Measurements from ENCODE around the gene SUGCT.

DNA sequence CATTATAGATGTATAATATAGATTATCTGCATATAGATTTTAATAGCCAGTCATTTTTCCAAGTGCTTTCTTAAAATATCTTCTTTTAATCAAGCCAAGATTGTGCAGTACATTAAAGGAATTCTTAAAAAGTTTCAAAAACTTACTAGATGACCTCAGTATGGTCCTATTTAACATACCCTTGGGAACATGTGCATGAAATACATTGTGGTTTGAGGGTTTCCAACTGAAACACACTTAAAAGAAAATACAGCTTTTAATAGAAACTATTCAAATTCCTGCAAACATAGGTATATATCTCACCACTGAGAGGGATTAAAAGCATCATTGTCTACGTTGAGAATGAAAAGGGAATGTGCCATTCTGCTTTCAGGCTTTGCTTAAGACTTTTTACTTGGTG is 364.9 kb downstream of the SUGCT start:
- TF ChIP-seq, protein P1, sequence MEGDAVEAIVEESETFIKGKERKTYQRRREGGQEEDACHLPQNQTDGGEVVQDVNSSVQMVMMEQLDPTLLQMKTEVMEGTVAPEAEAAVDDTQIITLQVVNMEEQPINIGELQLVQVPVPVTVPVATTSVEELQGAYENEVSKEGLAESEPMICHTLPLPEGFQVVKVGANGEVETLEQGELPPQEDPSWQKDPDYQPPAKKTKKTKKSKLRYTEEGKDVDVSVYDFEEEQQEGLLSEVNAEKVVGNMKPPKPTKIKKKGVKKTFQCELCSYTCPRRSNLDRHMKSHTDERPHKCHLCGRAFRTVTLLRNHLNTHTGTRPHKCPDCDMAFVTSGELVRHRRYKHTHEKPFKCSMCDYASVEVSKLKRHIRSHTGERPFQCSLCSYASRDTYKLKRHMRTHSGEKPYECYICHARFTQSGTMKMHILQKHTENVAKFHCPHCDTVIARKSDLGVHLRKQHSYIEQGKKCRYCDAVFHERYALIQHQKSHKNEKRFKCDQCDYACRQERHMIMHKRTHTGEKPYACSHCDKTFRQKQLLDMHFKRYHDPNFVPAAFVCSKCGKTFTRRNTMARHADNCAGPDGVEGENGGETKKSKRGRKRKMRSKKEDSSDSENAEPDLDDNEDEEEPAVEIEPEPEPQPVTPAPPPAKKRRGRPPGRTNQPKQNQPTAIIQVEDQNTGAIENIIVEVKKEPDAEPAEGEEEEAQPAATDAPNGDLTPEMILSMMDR (IDR thresholded peaks at IDR 0.05; ENCODE audit: borderline replicate concordance, extremely low read depth, low read length, poor library complexity, severe bottlenecking): no peak
- no peak for TF ChIP-seq EZH2 (IDR thresholded peaks at IDR 0.05; ENCODE audit: borderline replicate concordance, low read depth, low read length, severe bottlenecking)

Data from DND-41 (cell line).